HK-2 (cell line): ENCODE results near the gene PADI6.

ENCODE experiments used
- DNase-seq: peaks from one replicate; pipeline ENCODE4 v3.0.0-alpha.2; 2018; ENCODE audit not compliant: unreplicated experiment

PADI6 gene

GRCh38 chr1:17434016-17434415 is 62.0 kb downstream of the PADI6 start:
- DNase-seq, result no peak

- no peak for DNase-seq
Measured at GRCh38 chr1:17434601-17435000, 62.6 kb downstream of the PADI6 start.

GRCh38 chr1:17436380-17437174 is 64.6 kb downstream of the PADI6 start:
- DNase-seq, result no peak

- DNase-seq, result no peak
Measured at GRCh38 chr1:17437260-17437579, 65.2 kb downstream of the PADI6 start.

- DNase-seq, result peak; percentile 49
Measured at GRCh38 chr1:17437580-17438317, 65.8 kb downstream of the PADI6 start.

- DNase-seq, result peak; percentile 77
Measured at GRCh38 chr1:17438318-17439249, 66.6 kb downstream of the PADI6 start.

- peak; percentile 68 for DNase-seq
Measured at GRCh38 chr1:17439250-17440073, 67.5 kb downstream of the PADI6 start, which contains the start of gene RCC2. Gene RCC2 (minus strand): TSS chr1:17439677. CDS start chr1:17438514, 1,163 bp downstream.

- DNase-seq, result no peak
Measured at GRCh38 chr1:17440074-17440826, 68.3 kb downstream of the PADI6 start.

GRCh38 chr1:17440827-17441168 is 68.8 kb downstream of the PADI6 start:
- DNase-seq, result no peak

GRCh38 chr1:17441265-17441992 is 69.4 kb downstream of the PADI6 start:
- DNase-seq, result no peak

GRCh38 chr1:17441993-17442357 is 70.0 kb downstream of the PADI6 start:
- no peak for DNase-seq

- no peak for DNase-seq
Measured at GRCh38 chr1:17442841-17443240, 70.8 kb downstream of the PADI6 start.

- no peak for DNase-seq
Measured at GRCh38 chr1:17447501-17447992, 75.6 kb downstream of the PADI6 start.
